HG03439 (cell line): ENCODE data around the gene HOMER1.

Experiments used
- ATAC-seq: cut with Tn5 transposase; IDR thresholded peaks from one replicate; pipeline ENCODE4 v1.9.1; 2021; ENCODE audit warnings: mild to moderate bottlenecking, moderate library complexity; ENCODE audit not compliant: unreplicated experiment

The HOMER1 gene

GRCh38 chr5:79491690-79492317 is 22.1 kb downstream of the HOMER1 start:
- ATAC-seq, result no peak

GRCh38 chr5:79490323-79490936 is 23.5 kb downstream of the HOMER1 start:
- ATAC-seq, result no peak

GRCh38 chr5:79489773-79490172 is 24.2 kb downstream of the HOMER1 start:
- no peak for ATAC-seq

GRCh38 chr5:79488775-79489174 is 25.2 kb downstream of the HOMER1 start:
- ATAC-seq, result no peak

- ATAC-seq, result no peak
These were observed 25.9 kb downstream of the HOMER1 start for GRCh38 chr5:79488058-79488457.

- no peak for ATAC-seq
These were observed 26.7 kb downstream of the HOMER1 start for GRCh38 chr5:79487251-79487650.

GRCh38 chr5:79486116-79486515 is 27.8 kb downstream of the HOMER1 start:
- no peak for ATAC-seq

GRCh38 chr5:79484731-79485130 is 29.2 kb downstream of the HOMER1 start:
- ATAC-seq, result no peak

GRCh38 chr5:79481574-79481973 is 32.4 kb downstream of the HOMER1 start:
- ATAC-seq, result no peak

- ATAC-seq, result no peak
These were observed 32.9 kb downstream of the HOMER1 start for GRCh38 chr5:79480991-79481390.

GRCh38 chr5:79475152-79475466 is 38.8 kb downstream of the HOMER1 start:
- no peak for ATAC-seq

- no peak for ATAC-seq
These were observed 39.4 kb downstream of the HOMER1 start for GRCh38 chr5:79474367-79475151.

GRCh38 chr5:79471556-79471955 is 42.4 kb downstream of the HOMER1 start:
- no peak for ATAC-seq

- no peak for ATAC-seq
These were observed 49.1 kb downstream of the HOMER1 start for GRCh38 chr5:79464695-79465332.

GRCh38 chr5:79464278-79464677 is 49.7 kb downstream of the HOMER1 start:
- no peak for ATAC-seq

GRCh38 chr5:79459626-79460025 is 54.3 kb downstream of the HOMER1 start:
- no peak for ATAC-seq

- ATAC-seq, result peak; percentile 78
These were observed 56.9 kb downstream of the HOMER1 start for GRCh38 chr5:79456890-79457583.

GRCh38 chr5:79456400-79456799 is 57.5 kb downstream of the HOMER1 start:
- no peak for ATAC-seq

- no peak for ATAC-seq
These were observed 59.9 kb downstream of the HOMER1 start for GRCh38 chr5:79454043-79454442.

- ATAC-seq, result no peak
These were observed 65.6 kb downstream of the HOMER1 start for GRCh38 chr5:79448336-79448735.

- no peak for ATAC-seq
These were observed 77.1 kb downstream of the HOMER1 start for GRCh38 chr5:79436821-79437220.
